ENCODE results near the gene MPZL1. TPM values are rescaled to one million over a fixed set of nuclear protein-coding genes. Genes with fewer than 3 reads are reported as not detected.

Gene MPZL1
- total RNA-seq, 1 donor from 2014 or later, result 133 TPM

GRCh38 chr1:167703557-167703956 lies 18.2 kb upstream of the MPZL1 start:
- no peak overlapping the region for H3K27ac Mint-ChIP-seq
- no peak for DNase-seq (ENCODE audit: low spot score, unreplicated experiment)
- H3K9me3 Mint-ChIP-seq (ENCODE audit: low read depth), result no peaks in the 10 kb centered on the region
- TF ChIP-seq, protein P1, sequence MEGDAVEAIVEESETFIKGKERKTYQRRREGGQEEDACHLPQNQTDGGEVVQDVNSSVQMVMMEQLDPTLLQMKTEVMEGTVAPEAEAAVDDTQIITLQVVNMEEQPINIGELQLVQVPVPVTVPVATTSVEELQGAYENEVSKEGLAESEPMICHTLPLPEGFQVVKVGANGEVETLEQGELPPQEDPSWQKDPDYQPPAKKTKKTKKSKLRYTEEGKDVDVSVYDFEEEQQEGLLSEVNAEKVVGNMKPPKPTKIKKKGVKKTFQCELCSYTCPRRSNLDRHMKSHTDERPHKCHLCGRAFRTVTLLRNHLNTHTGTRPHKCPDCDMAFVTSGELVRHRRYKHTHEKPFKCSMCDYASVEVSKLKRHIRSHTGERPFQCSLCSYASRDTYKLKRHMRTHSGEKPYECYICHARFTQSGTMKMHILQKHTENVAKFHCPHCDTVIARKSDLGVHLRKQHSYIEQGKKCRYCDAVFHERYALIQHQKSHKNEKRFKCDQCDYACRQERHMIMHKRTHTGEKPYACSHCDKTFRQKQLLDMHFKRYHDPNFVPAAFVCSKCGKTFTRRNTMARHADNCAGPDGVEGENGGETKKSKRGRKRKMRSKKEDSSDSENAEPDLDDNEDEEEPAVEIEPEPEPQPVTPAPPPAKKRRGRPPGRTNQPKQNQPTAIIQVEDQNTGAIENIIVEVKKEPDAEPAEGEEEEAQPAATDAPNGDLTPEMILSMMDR (IDR thresholded peaks at IDR 0.05; ENCODE audit: unreplicated experiment), result no peak
- H3K27me3 Mint-ChIP-seq, result peaks cover 39% of the 10 kb centered on the region
- H3K4me1 Mint-ChIP-seq (ENCODE audit: low read depth), result peaks cover 2% of the 10 kb centered on the region
- no peak overlapping the region for H3K4me3 Mint-ChIP-seq (ENCODE audit: low read depth)
- no peaks in the 10 kb centered on the region for H3K36me3 Mint-ChIP-seq (ENCODE audit: insufficient read depth)

- Mint-ChIP-seq H3K27me3 (peaks cover 45% of the 10 kb centered on the region), H3K36me3 (ENCODE audit: insufficient read depth) (no peaks in the 10 kb centered on the region), H3K27ac (no peak overlapping the region), H3K4me1 (ENCODE audit: low read depth) (peaks cover 2% of the 10 kb centered on the region), H3K4me3 (ENCODE audit: low read depth) (no peak overlapping the region), H3K9me3 (ENCODE audit: low read depth) (no peaks in the 10 kb centered on the region)
- no peak for DNase-seq (ENCODE audit: low spot score, unreplicated experiment)
- TF ChIP-seq, protein P1 (IDR thresholded peaks at IDR 0.05; ENCODE audit: unreplicated experiment), result no peak
These were observed 17.1 kb upstream of the MPZL1 start for GRCh38 chr1:167704715-167705114.

- H3K4me3 Mint-ChIP-seq (ENCODE audit: low read depth), result no peak overlapping the region
- H3K27ac Mint-ChIP-seq, result no peak overlapping the region
- TF ChIP-seq, protein P1 (IDR thresholded peaks at IDR 0.05; ENCODE audit: unreplicated experiment), result no peak
- peaks cover 45% of the 10 kb centered on the region for H3K27me3 Mint-ChIP-seq
- peaks cover 2% of the 10 kb centered on the region for H3K4me1 Mint-ChIP-seq (ENCODE audit: low read depth)
- no peaks in the 10 kb centered on the region for H3K36me3 Mint-ChIP-seq (ENCODE audit: insufficient read depth)
- DNase-seq (ENCODE audit: low spot score, unreplicated experiment), result no peak
- H3K9me3 Mint-ChIP-seq (ENCODE audit: low read depth), result no peaks in the 10 kb centered on the region
These were observed 16.5 kb upstream of the MPZL1 start for GRCh38 chr1:167705250-167705649.

GRCh38 chr1:167706363-167706762 lies 15.4 kb upstream of the MPZL1 start:
- H3K27ac Mint-ChIP-seq, result no peak overlapping the region
- no peaks in the 10 kb centered on the region for H3K9me3 Mint-ChIP-seq (ENCODE audit: low read depth)
- H3K36me3 Mint-ChIP-seq (ENCODE audit: insufficient read depth), result no peaks in the 10 kb centered on the region
- H3K27me3 Mint-ChIP-seq, result peaks cover 45% of the 10 kb centered on the region
- H3K4me1 Mint-ChIP-seq (ENCODE audit: low read depth), result peaks cover 2% of the 10 kb centered on the region
- no peak overlapping the region for H3K4me3 Mint-ChIP-seq (ENCODE audit: low read depth)
- no peak for DNase-seq (ENCODE audit: low spot score, unreplicated experiment)
- TF ChIP-seq, protein P1 (IDR thresholded peaks at IDR 0.05; ENCODE audit: unreplicated experiment), result no peak

DNA sequence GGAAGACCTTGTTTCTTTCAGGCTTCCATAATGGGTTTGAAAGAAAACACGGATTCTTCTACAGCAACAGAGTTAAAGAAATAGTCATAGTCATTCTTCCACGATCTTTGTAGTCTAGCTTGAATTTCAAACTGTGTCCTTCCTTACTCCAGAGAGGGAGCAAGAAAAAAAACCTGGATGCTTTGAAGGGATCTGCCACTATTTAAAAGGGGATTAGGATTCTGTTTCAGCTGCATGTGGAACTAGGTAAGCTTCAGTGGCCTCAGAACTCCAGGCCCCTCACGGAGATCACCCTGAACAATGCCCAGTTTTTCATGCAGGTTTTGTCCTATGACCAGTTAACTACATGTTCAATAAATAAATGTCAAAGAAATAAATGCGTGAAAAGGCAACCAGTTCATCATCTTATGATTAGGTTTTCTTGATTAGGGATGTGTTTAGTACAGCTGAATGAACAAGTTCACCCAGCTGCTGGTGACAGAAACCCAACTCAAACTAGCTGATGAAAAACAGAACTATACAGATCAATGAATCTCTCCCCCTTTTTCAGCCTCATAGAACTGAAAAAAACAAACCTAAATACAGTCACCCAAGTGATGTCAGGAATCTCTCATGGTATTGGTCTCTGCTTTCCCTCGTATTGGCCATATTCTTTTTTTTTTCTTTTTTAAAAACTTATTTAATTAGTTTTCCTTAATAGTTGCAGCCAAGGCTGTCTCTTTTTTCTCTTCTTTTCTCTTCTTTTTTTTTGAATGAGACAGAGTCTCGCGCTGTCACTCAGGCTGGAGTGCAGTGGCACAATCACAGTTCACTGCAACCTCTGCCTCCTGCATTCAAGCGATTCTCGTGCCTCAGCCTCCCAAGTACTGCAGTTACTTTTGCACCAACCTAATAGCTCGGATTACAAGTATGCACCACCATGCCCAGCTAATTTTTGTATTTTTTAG lies 14.6 kb upstream of the MPZL1 start:
- DNase-seq (ENCODE audit: low spot score, unreplicated experiment), result no peak
- H3K27ac Mint-ChIP-seq, result peak overlapping the region; percentile 12

More for the DNA sequence above, 14.6 kb upstream of the MPZL1 start:
- Mint-ChIP-seq H3K36me3 (ENCODE audit: insufficient read depth) (no peaks in the 10 kb centered on the region), H3K27me3 (peaks cover 43% of the 10 kb centered on the region), H3K4me3 (ENCODE audit: low read depth) (no peak overlapping the region), H3K4me1 (ENCODE audit: low read depth) (peaks cover 2% of the 10 kb centered on the region), H3K9me3 (ENCODE audit: low read depth) (no peaks in the 10 kb centered on the region)
- TF ChIP-seq, protein P1 (IDR thresholded peaks at IDR 0.05; ENCODE audit: unreplicated experiment), result no peak

Measured in progenitor cell of endocrine pancreas (in vitro differentiated cells).